Fibroblast of villous mesenchyme (primary cell): Measurements from ENCODE around the gene LRPAP1. TPM values are rescaled to one million over a fixed set of nuclear protein-coding genes. Genes with fewer than 3 reads are reported as not detected.

Experiments
- DNase-seq: peaks from one replicate; pipeline ENCODE4 v3.0.0-alpha.2; 2010; ENCODE audit warnings: low read depth
- H3K4me3 ChIP-seq: 2 replicates; pipeline ENCODE4 v1.5.1; 2011; ENCODE audit warnings: low read depth, mild to moderate bottlenecking, low read length
- CTCF ChIP-seq: IDR thresholded peaks from 2 replicates; pipeline ENCODE4 v1.5.1; 2012; ENCODE audit warnings: low read depth, mild to moderate bottlenecking, low read length; ENCODE audit not compliant: insufficient read depth
- total RNA-seq: library from RNA; depleted of rRNA; stranded (reverse); fragments of >200 nt; gene quantifications from 2 replicates; pipeline ENCODE4 v1.2.3, GENCODE V29; 2012

Gene LRPAP1
- total RNA-seq, 1 donor: 21.2 TPM

- TF ChIP-seq CTCF: no peak
- H3K4me3 ChIP-seq: no peak overlapping the region
- DNase-seq: peak; percentile 2
These were observed 38.3 kb downstream of the LRPAP1 start for GRCh38 chr4:3493720-3494461.

- H3K4me3 ChIP-seq: no peak overlapping the region
- TF ChIP-seq CTCF: no peak
- DNase-seq: peak; percentile 3
These were observed 39.2 kb downstream of the LRPAP1 start for GRCh38 chr4:3492741-3493719.

GRCh38 chr4:3491681-3492405 is 40.4 kb downstream of the LRPAP1 start:
- peak; percentile 53 for DNase-seq
- H3K4me3 ChIP-seq: no peak overlapping the region
- TF ChIP-seq CTCF: no peak

GRCh38 chr4:3489451-3489962 is 42.7 kb downstream of the LRPAP1 start:
- TF ChIP-seq CTCF: no peak
- no peak for DNase-seq
- no peak overlapping the region for H3K4me3 ChIP-seq

GRCh38 chr4:3488820-3489219 is 43.4 kb downstream of the LRPAP1 start:
- TF ChIP-seq CTCF: no peak
- no peak for DNase-seq
- no peak overlapping the region for H3K4me3 ChIP-seq

GRCh38 chr4:3487861-3488260 is 44.4 kb downstream of the LRPAP1 start:
- no peak overlapping the region for H3K4me3 ChIP-seq
- TF ChIP-seq CTCF: no peak

More at GRCh38 chr4:3487861-3488260, 44.4 kb downstream of the LRPAP1 start:
- no peak for DNase-seq
